IgD-negative memory B cell (primary cell): ENCODE data around the gene ZNF597. TPM values are rescaled to one million over a fixed set of nuclear protein-coding genes. Genes with fewer than 3 reads are reported as not detected.

Experiments
- polyA plus RNA-seq: library from polyadenylated mRNA; unstranded; fragments of 300-500 nt; fragmentation: Illumina TruSeq; gene quantifications from one replicate; pipeline ENCODE4 v1.2.3, GENCODE V29; 2021

The ZNF597 gene
- polyA plus RNA-seq, 1 donor from 2014 or later = 1.0 TPM

Other genes starting within 250 kb of the ZNF597 start
- 8.3 TPM for gene ZNF200, start 208.3 kb downstream of the ZNF597 start, polyA plus RNA-seq
- gene MEFV, start 186.9 kb downstream of the ZNF597 start, polyA plus RNA-seq = not detected
- gene ZNF263, start 160.0 kb downstream of the ZNF597 start, polyA plus RNA-seq = 61.3 TPM
- gene TIGD7, start 138.1 kb downstream of the ZNF597 start, polyA plus RNA-seq = 4.4 TPM
- 27.1 TPM for gene ZNF75A, start 138.0 kb downstream of the ZNF597 start, polyA plus RNA-seq
- not detected for gene OR2C1, start 87.6 kb downstream of the ZNF597 start, polyA plus RNA-seq
- gene ZSCAN32, start 42.5 kb downstream of the ZNF597 start, polyA plus RNA-seq = 16.9 TPM
- 15.5 TPM for gene ZNF174, start 42.3 kb downstream of the ZNF597 start, polyA plus RNA-seq
- 36.5 TPM for gene NAA60, start 176 bp upstream of the ZNF597 start, polyA plus RNA-seq
- gene C16orf90, start 52.0 kb upstream of the ZNF597 start, polyA plus RNA-seq = not detected
- 3.9 TPM for gene CLUAP1, start 57.5 kb upstream of the ZNF597 start, polyA plus RNA-seq
- 19.8 TPM for gene NLRC3, start 133.9 kb upstream of the ZNF597 start, polyA plus RNA-seq
- 1.4 TPM for gene SLX4, start 168.1 kb upstream of the ZNF597 start, polyA plus RNA-seq
- gene DNASE1, start 211.2 kb upstream of the ZNF597 start, polyA plus RNA-seq = 12.4 TPM